ENCODE data around the gene XRCC5.

The XRCC5 gene

DNA sequence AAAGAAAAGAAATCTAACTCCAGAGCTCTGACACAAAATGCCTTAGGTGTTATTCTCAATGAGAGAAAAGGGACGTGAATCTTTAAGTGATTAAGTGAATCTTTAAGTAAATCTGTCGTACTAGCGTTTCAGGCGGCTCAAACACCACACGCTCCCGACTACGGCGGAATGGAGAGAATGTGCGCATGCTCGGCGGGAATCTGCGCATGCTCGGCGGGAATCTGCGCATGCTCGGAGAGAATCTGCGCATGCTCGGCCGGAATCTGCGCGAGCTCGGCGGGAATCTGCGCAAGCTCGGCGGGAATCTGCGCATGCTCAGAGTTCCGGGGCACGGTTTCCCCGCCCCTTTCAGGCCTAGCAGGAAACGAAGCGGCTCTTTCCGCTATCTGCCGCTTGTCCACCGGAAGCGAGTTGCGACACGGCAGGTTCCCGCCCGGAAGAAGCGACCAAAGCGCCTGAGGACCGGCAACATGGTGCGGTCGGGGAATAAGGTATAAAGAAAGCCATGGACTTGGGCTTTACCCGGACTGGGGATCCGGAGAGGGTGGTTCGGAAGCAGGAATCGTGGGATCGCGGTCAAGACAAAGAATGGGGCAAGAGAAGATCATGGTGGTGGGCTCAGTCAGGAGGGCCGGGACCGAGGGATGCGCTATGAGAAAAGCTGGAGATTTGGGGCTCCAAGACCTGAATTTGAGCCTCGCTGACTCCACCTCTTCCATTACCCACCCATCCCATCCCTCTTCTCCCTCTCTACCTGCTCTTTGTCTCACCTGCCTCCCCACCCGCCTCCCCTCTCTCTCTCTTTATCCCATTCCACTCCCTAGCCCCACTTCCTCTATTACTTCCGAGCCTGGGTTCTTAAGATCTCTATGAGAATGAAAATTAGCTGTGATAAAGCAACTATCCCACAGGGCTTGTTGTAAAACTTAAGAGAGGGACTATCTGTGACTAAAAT, at the start of gene XRCC5:
XRCC5 (plus strand) TSS at position 382 of the 955 bp plus-strand sequence; CDS start at position 471, 89 bp downstream.
- TF ChIP-seq, protein P1, sequence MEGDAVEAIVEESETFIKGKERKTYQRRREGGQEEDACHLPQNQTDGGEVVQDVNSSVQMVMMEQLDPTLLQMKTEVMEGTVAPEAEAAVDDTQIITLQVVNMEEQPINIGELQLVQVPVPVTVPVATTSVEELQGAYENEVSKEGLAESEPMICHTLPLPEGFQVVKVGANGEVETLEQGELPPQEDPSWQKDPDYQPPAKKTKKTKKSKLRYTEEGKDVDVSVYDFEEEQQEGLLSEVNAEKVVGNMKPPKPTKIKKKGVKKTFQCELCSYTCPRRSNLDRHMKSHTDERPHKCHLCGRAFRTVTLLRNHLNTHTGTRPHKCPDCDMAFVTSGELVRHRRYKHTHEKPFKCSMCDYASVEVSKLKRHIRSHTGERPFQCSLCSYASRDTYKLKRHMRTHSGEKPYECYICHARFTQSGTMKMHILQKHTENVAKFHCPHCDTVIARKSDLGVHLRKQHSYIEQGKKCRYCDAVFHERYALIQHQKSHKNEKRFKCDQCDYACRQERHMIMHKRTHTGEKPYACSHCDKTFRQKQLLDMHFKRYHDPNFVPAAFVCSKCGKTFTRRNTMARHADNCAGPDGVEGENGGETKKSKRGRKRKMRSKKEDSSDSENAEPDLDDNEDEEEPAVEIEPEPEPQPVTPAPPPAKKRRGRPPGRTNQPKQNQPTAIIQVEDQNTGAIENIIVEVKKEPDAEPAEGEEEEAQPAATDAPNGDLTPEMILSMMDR (IDR thresholded peaks at IDR 0.05; ENCODE audit: low read depth, low read length): no peak
- Histone ChIP-seq H3K9me3 (ENCODE audit: severe bottlenecking) (no peaks in the 10 kb centered on the region), H3K27me3 (ENCODE audit: insufficient read depth, low read depth, severe bottlenecking) (no peaks in the 10 kb centered on the region), H3K36me3 (peaks cover 45% of the 10 kb centered on the region), H3K27ac (peak within 1 kb of the TSS; percentile 95), H3K4me3 (ENCODE audit: low read depth, low read length) (peak within 1 kb of the TSS; percentile 70)
- DNase-seq: peak; percentile 96

DNA sequence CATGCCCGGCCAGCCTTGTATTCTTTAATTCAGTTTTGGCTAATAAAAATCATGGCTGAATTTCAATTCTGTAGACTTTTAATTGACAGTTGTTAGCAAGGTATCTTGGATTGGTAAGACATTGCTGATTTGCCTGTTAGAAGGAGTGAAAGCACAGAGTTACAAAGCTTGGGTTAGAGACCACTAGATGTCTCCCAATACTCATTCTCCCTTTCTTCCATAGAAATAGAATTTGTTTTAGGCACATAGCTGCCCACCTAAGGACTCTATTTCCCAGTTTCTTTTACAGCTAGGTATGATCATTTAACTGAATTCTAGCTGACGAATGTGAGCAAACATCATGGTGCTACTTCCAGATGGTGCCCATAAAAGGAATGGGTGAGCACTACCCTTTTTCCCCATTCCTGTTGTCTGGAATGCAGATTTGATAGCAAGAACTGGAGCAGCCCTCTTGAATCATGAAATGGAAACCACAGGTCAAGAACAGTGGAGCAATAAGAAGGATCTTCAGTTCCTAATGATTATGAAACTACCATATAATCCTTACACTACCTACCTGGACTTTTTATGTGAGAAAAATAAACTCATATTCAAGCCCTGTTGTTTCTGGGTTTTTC, 45.0 kb upstream of the XRCC5 start:
- no peaks in the 10 kb centered on the region for H3K9me3 ChIP-seq (ENCODE audit: severe bottlenecking)
- TF ChIP-seq, protein P1 (IDR thresholded peaks at IDR 0.05; ENCODE audit: low read depth, low read length): peak; percentile 51
- H3K4me3 ChIP-seq (ENCODE audit: low read depth, low read length): no peak overlapping the region
- DNase-seq: no peak
- H3K27me3 ChIP-seq (ENCODE audit: insufficient read depth, low read depth, severe bottlenecking): no peaks in the 10 kb centered on the region
- no peak overlapping the region for H3K27ac ChIP-seq
- peaks cover 33% of the 10 kb centered on the region for H3K36me3 ChIP-seq

DNA sequence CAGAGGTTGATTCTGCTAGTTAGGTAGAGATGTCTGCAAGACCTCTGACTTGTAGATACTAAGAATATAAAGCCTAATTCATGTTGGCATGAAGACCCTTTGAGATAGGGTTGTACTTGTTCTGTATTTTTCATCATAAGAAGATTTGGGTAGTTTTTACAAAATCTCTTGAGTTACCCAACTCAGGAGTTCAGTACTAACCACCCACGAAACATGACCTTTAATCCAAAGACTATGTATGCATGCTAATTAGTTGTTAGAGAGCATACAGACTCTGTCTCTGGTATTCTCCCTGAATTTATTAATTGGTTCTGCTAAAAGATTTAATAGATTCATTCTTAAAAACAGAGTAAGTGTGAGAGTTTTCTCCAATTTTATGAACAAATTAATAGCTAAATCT, 44.5 kb upstream of the XRCC5 start:
- Histone ChIP-seq H3K27ac (no peak overlapping the region), H3K36me3 (peaks cover 28% of the 10 kb centered on the region), H3K27me3 (ENCODE audit: insufficient read depth, low read depth, severe bottlenecking) (no peaks in the 10 kb centered on the region), H3K4me3 (ENCODE audit: low read depth, low read length) (no peak overlapping the region), H3K9me3 (ENCODE audit: severe bottlenecking) (no peaks in the 10 kb centered on the region)
- no peak for DNase-seq
- TF ChIP-seq, protein P1 (IDR thresholded peaks at IDR 0.05; ENCODE audit: low read depth, low read length): no peak

DNA sequence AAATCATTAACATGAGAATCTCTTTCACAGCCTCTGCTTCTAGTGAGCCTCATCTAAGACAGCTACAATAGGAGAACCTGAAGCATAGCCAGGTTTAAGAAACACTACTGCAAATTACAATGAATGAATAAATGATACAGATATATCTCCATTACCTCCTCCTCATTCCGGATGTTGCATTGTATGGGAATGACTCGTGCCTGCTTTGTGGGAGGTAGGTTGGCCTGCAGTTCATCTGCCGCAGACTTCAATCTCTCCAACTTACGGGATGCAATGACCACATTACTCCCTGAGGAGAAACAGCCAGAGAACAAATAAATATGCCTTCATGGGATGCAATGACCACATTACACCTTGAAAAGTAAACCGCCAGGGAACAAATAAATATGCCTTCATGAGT, 42.9 kb upstream of the XRCC5 start:
- H3K36me3 ChIP-seq: peaks cover 28% of the 10 kb centered on the region
- no peak overlapping the region for H3K4me3 ChIP-seq (ENCODE audit: low read depth, low read length)
- H3K27ac ChIP-seq: no peak overlapping the region
- no peak for DNase-seq
- H3K9me3 ChIP-seq (ENCODE audit: severe bottlenecking): no peaks in the 10 kb centered on the region
- TF ChIP-seq, protein P1 (IDR thresholded peaks at IDR 0.05; ENCODE audit: low read depth, low read length): no peak
- no peaks in the 10 kb centered on the region for H3K27me3 ChIP-seq (ENCODE audit: insufficient read depth, low read depth, severe bottlenecking)

DNA sequence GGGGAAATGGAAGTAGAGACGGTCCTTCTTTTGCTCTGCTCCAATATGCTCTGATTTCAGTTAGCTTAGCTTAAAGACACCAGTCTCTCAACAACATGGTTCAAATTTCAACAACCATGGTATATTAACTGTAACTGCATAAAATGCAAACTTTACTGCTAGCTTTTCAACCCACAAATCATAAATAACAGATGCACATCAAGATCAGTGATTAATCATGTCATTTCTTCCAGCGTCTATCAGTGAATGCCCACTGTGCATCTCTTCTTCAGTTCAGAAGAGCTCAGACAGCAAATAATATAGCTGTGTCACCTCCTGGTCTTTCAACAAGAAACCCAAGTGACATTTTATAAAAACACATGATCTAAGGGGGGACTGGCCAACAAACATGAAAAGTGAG, 40.1 kb upstream of the XRCC5 start:
- Histone ChIP-seq H3K27me3 (ENCODE audit: insufficient read depth, low read depth, severe bottlenecking) (no peaks in the 10 kb centered on the region), H3K27ac (no peak overlapping the region), H3K9me3 (ENCODE audit: severe bottlenecking) (no peaks in the 10 kb centered on the region), H3K4me3 (ENCODE audit: low read depth, low read length) (no peak overlapping the region), H3K36me3 (peaks cover 28% of the 10 kb centered on the region)
- no peak for DNase-seq
- TF ChIP-seq, protein P1 (IDR thresholded peaks at IDR 0.05; ENCODE audit: low read depth, low read length): no peak

Data from WERI-Rb-1 (cell line).